Vagina (tissue), 2 donors: Measurements from ENCODE around the gene AARS1.

Source experiments
- POLR2A ChIP-seq, 2 donors: fragments of 450-650 bp; IDR thresholded peaks; one replicate each; pipeline ENCODE4 v1.6.1; 2017; ENCODE audit warnings: antibody characterized with exemption in 2 of 2, mild to moderate bottlenecking in 2 of 2, moderate library complexity in 2 of 2
- TF ChIP-seq, protein P1 (sequence below), 3 experiments: fragments of 450-650 bp in 2 of 3; fragments of 200-600 bp in 1 of 3; sonication (generic) in 1 of 3; IDR thresholded peaks; one replicate each; pipeline ENCODE4 v1.5.1; 2017 to 2019; ENCODE audit warnings: antibody characterized with exemption in 3 of 3, mild to moderate bottlenecking in 2 of 3, moderate library complexity in 2 of 3

DNA sequence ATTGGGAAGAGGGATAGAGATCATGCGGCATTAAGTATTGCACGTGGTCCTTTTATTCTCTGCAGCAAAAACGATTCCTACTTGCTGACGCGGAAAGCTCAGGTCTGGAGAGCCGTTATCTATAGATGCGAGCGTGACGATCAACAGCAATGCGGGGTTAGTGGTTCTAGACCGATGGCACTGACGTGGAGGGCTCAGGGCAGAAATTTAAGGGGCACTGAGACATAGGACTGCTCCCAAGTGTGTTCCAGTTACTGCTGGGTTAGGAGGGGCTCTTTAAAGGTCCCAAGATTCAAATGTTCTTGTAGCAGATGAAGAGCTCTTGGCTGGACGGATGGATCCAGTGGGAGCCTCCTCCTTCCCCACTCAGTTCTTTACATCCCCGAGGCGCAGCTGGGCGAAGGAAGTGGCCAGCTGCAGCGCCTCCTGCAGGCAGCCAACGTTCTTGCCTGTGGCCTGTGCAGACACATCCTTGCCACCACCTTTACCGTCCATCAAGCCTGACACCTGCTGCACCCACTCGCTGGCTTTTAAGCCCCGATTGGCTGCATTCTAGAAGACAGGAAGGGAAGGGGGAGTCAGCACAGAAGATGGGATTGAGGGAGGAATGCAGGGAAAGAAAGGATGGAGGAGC lies 36.8 kb downstream of the AARS1 start:
- TF ChIP-seq POLR2A (IDR thresholded peaks at IDR 0.05), result no peak
- TF ChIP-seq, protein P1, sequence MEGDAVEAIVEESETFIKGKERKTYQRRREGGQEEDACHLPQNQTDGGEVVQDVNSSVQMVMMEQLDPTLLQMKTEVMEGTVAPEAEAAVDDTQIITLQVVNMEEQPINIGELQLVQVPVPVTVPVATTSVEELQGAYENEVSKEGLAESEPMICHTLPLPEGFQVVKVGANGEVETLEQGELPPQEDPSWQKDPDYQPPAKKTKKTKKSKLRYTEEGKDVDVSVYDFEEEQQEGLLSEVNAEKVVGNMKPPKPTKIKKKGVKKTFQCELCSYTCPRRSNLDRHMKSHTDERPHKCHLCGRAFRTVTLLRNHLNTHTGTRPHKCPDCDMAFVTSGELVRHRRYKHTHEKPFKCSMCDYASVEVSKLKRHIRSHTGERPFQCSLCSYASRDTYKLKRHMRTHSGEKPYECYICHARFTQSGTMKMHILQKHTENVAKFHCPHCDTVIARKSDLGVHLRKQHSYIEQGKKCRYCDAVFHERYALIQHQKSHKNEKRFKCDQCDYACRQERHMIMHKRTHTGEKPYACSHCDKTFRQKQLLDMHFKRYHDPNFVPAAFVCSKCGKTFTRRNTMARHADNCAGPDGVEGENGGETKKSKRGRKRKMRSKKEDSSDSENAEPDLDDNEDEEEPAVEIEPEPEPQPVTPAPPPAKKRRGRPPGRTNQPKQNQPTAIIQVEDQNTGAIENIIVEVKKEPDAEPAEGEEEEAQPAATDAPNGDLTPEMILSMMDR (IDR thresholded peaks at IDR 0.05), result no peak
